Vagina (tissue), 2 donors: ENCODE results near the gene PTPRN2. TPM values are rescaled to one million over a fixed set of nuclear protein-coding genes. Genes with fewer than 3 reads are reported as not detected.
"Not testable (repeated sequence)": the region's sequence is repeated elsewhere in the genome, so short reads cannot be mapped to it uniquely, and the experiment has no call there.

ENCODE experiments used
- DNase-seq, 2 donors: peaks; one replicate each; pipeline ENCODE4 v3.0.0-alpha.2; 2017; ENCODE audit errors: extremely low spot score in 2 of 2
- H3K27ac ChIP-seq: fragments of 200-600 bp; sonication (generic); one replicate; pipeline ENCODE4 v1.5.1; 2019
- H3K27me3 ChIP-seq: fragments of 200-600 bp; sonication (generic); one replicate; pipeline ENCODE4 v1.5.1; 2019
- H3K36me3 ChIP-seq, 2 donors: fragments of 200-600 bp; sonication (generic); one replicate each; pipeline ENCODE4 v1.5.1; 2017 to 2019
- H3K4me1 ChIP-seq: fragments of 200-600 bp; sonication (generic); one replicate; pipeline ENCODE4 v1.5.1; 2019
- H3K4me3 ChIP-seq, 2 donors: fragments of 200-600 bp; sonication (generic); 1 replicate in 1 of 2; 2 replicates in 1 of 2; pipeline ENCODE4 v1.5.1; 2016 to 2019
- H3K9me3 ChIP-seq: fragments of 200-600 bp; sonication (generic); one replicate; pipeline ENCODE4 v1.5.1; 2019
- POLR2A ChIP-seq, 2 donors: fragments of 450-650 bp; IDR thresholded peaks; one replicate each; pipeline ENCODE4 v1.6.1; 2017; ENCODE audit warnings: antibody characterized with exemption in 2 of 2, mild to moderate bottlenecking in 2 of 2, moderate library complexity in 2 of 2
- POLR2AphosphoS5 ChIP-seq, 2 donors: sonication (generic); formaldehyde crosslinking; IDR thresholded peaks; one replicate each; pipeline ENCODE4 v1.9.0; 2017; ENCODE audit warnings: antibody characterized with exemption in 2 of 2, mild to moderate bottlenecking in 2 of 2, low read depth in 1 of 2; ENCODE audit not compliant: insufficient read depth in 1 of 2
- intact Hi-C: fragments of 100-400 bp; cut with DNase I; formaldehyde crosslinking; loops from one replicate; pipeline ENCODE4 v1.15.1; 2023
- total RNA-seq: library from RNA; depleted of rRNA; stranded (reverse); fragments of >200 nt; gene quantifications from one replicate; pipeline ENCODE4 v1.2.3, GENCODE V29; 2016
- TF ChIP-seq, protein P1 (sequence below), 3 experiments: fragments of 450-650 bp in 2 of 3; fragments of 200-600 bp in 1 of 3; sonication (generic) in 1 of 3; IDR thresholded peaks; one replicate each; pipeline ENCODE4 v1.5.1; 2017 to 2019; ENCODE audit warnings: antibody characterized with exemption in 3 of 3, mild to moderate bottlenecking in 2 of 3, moderate library complexity in 2 of 3

PTPRN2 gene
- 7.4 TPM for total RNA-seq

DNA sequence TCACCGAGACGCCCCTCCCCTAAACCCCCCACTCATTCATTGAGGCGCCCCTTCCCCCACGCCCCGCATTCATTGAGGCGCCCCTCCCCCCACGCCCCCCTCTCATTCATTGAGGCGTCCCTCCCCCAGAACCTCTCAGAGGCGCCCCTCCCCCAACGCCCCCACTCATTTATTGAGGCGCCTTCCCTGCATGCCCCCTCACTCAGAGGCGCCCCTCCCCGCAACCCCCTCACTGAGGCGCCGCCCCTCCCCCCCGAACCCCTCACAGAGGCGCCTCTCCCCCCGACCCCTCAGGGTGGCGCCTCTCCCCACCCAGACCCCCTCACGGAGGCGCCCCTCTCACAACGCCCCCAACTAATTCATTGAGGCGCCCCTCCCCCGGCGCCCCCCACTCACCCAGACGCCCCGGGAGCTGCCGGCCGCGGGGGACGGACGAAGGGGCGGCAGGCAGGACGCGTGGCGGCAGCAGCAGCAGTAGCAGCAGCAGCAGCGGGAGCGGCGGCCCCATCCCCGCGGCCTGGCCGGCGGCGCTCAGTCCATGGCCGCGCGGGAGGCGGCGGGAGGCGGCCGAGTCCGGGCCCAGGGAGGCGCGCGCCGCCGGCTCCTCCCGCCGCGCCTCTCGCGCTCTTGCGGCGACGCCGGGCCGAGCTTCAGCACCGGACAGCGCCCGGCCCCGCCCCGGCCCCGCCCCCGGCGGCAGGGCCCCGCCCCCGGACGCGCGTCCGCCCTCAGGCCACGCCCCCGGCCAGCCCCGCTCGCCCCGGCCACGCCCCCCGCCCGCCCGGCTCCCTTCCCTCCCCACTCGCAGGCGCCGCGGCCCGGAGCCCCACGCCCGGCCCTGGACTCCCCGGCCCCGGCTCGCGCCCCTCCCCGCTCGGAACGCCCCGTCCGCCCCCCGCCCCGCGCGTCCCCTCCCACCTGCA is at the start of gene PTPRN2:
Gene PTPRN2, minus strand, starts transcription at position 662 of the 923 bp plus-strand sequence.
- Histone ChIP-seq H3K4me3 (peak within 1 kb of the TSS; percentile 35 to 36), H3K36me3 (no peaks in the 10 kb centered on the region), H3K4me1 (peaks cover 25% of the 10 kb centered on the region), H3K27ac (no peak within 1 kb of the TSS), H3K27me3 (no peaks in the 10 kb centered on the region), H3K9me3 (no peaks in the 10 kb centered on the region)
- intact Hi-C loops = no loop called here
- TF ChIP-seq POLR2A (IDR thresholded peaks at IDR 0.05) (no peak), POLR2AphosphoS5 (IDR thresholded peaks at IDR 0.05; ENCODE audit: insufficient read depth in 1 of 2, low read depth in 1 of 2) (no peak)
- TF ChIP-seq, protein P1, sequence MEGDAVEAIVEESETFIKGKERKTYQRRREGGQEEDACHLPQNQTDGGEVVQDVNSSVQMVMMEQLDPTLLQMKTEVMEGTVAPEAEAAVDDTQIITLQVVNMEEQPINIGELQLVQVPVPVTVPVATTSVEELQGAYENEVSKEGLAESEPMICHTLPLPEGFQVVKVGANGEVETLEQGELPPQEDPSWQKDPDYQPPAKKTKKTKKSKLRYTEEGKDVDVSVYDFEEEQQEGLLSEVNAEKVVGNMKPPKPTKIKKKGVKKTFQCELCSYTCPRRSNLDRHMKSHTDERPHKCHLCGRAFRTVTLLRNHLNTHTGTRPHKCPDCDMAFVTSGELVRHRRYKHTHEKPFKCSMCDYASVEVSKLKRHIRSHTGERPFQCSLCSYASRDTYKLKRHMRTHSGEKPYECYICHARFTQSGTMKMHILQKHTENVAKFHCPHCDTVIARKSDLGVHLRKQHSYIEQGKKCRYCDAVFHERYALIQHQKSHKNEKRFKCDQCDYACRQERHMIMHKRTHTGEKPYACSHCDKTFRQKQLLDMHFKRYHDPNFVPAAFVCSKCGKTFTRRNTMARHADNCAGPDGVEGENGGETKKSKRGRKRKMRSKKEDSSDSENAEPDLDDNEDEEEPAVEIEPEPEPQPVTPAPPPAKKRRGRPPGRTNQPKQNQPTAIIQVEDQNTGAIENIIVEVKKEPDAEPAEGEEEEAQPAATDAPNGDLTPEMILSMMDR (IDR thresholded peaks at IDR 0.05) = no peak
- DNase-seq = no peak

DNA sequence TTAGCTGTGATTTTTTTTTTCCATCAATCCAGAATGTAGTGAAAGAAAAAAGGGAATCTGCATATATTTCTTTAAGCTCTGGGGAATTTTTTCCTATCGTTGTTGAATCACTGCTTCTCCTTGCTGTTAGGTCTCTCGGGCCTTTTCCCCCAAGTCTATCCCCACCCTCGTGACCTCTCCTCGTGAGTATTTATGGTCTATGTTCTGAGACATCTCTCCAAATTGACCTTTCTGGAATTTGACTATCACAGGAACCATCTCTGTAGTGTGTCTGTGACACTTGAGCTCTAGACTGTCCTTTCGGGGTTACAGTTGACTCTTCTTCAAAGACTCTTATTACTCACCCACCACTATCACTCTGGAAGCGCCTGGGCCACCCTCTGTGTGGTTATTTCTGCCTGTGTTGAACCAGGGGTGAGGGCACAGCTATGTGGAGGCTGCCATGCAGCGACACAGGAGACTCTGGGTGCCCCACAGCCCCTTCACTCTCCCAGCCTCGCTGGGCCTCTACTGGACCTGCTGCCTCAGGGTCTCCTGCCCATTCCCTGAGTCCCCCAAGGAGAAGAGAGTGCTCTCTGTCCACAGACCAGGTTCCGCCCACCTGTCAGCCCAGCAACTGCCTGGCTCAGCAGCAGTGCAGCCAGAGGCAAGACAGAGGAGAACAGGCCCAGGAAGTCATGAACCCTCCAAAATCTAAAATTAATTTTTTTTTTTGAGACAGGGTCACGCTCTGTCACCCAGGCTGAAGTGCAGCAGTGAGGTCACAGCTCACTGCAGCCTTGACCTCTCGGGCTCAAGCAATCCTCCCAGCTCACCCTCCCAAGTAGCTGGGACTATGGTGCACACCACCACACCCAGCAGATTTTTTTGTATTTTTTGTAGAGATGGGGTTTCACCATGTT is 45.7 kb upstream of the PTPRN2 start:
- no peaks in the 10 kb centered on the region for H3K27me3 ChIP-seq
- no peaks in the 10 kb centered on the region for H3K9me3 ChIP-seq
- no peaks in the 10 kb centered on the region for H3K4me1 ChIP-seq
- TF ChIP-seq, protein P1 (IDR thresholded peaks at IDR 0.05) = no peak
- no peak for TF ChIP-seq POLR2A (IDR thresholded peaks at IDR 0.05)
- no peak for TF ChIP-seq POLR2AphosphoS5 (IDR thresholded peaks at IDR 0.05; ENCODE audit: insufficient read depth in 1 of 2, low read depth in 1 of 2)
- DNase-seq = no peak
- H3K36me3 ChIP-seq = no peaks in the 10 kb centered on the region
- H3K27ac ChIP-seq = no peak overlapping the region
- no peak overlapping the region for H3K4me3 ChIP-seq
- intact Hi-C loops = no loop called here

DNA sequence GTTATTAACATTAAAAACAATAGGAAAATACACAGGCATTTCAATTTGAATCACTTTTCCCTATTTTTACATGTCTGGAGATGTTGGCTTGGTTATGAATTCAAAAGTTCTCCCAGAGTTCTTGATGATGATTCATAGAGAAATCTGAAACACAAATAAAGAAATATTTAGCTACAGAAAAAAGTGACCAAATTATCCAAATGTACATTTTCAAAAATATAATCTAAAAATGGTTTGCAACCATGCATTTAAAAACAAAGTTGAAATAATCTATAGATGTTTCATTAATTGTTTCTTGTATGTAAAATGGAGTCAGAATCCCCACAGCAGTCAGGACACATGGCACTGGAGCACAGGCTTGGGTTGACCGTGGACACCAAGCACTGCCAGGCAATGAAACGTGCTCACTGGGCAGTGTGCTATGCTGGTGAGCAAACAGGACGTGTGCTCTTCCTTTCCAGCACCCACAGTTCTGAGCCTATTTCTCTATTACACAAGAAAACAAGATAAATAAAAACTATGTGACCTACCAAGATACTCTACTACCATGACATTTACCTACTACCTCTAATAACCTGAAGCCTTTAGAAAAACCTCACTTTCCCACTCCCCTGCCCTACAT is 44.1 kb upstream of the PTPRN2 start:
- Histone ChIP-seq H3K27me3 (no peaks in the 10 kb centered on the region), H3K9me3 (no peaks in the 10 kb centered on the region), H3K36me3 (no peaks in the 10 kb centered on the region), H3K27ac (no peak overlapping the region), H3K4me1 (no peaks in the 10 kb centered on the region), H3K4me3 (no peak overlapping the region)
- no peak for DNase-seq
- intact Hi-C loops = no loop called here
- TF ChIP-seq POLR2A (IDR thresholded peaks at IDR 0.05) (no peak), POLR2AphosphoS5 (IDR thresholded peaks at IDR 0.05; ENCODE audit: insufficient read depth in 1 of 2, low read depth in 1 of 2) (no peak)
- TF ChIP-seq, protein P1 (IDR thresholded peaks at IDR 0.05) = no peak

DNA sequence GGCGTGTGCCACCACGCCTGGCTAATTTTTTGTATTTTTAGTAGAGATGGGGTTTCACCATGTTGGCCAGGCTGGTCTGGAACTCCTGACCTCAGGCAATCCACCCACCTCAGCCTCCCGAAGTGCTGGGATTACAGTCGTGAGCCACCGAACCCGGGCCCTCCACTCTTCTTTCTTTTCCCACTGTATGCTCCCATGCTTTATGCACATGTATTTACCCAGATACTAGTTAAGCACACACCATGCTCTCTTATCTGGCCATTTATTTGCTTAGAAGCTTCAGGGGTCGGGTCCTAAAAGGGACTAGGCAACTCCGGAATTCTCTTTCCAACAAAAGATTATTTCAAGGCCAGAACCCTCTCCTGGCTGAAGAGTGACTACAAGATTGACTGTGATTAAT is 38.7 kb upstream of the PTPRN2 start:
- DNase-seq, H3K9me3 ChIP-seq, H3K4me3 ChIP-seq, H3K36me3 ChIP-seq, H3K27ac ChIP-seq, H3K27me3 ChIP-seq, intact Hi-C loops, H3K4me1 ChIP-seq: not testable (repeated sequence)

DNA sequence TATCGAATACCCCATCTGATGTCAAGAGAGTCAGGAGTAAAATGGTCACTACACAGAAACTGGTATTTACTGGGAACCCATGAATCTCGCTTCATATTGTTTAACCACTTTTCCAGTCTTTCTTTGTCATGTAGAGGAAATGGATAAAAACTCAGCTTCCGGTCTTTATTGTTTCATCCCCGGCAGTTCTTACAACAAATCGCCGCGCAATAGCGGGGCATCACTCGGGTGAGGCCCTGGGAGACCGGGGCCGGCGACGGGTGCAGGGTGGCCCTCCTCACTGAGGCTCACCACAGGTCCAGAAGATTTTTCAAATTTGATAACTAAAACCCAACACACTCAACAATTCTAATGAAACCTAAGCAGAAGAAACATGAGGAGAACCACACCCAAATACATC is 35.6 kb upstream of the PTPRN2 start:
- H3K27me3 ChIP-seq = no peaks in the 10 kb centered on the region
- intact Hi-C loops = no loop called here
- no peaks in the 10 kb centered on the region for H3K36me3 ChIP-seq
- H3K27ac ChIP-seq = no peak overlapping the region
- TF ChIP-seq, protein P1 (IDR thresholded peaks at IDR 0.05) = no peak
- TF ChIP-seq POLR2AphosphoS5 (IDR thresholded peaks at IDR 0.05; ENCODE audit: insufficient read depth in 1 of 2, low read depth in 1 of 2) = no peak
- no peak for TF ChIP-seq POLR2A (IDR thresholded peaks at IDR 0.05)
- no peaks in the 10 kb centered on the region for H3K9me3 ChIP-seq
- H3K4me1 ChIP-seq = no peaks in the 10 kb centered on the region
- DNase-seq = no peak
- H3K4me3 ChIP-seq = no peak overlapping the region
